C4-2B (cell line): ENCODE results near the gene DNAJB8.
A peak's percentile ranks its signal among the peaks of the same experiment; 100 is the strongest.

ENCODE experiments used
- H3K27ac ChIP-seq: fragments of 450-650 bp; 2 replicates; pipeline ENCODE4 v1.5.1; 2017
- ZFX ChIP-seq: fragments of 450-650 bp; IDR thresholded peaks from 2 replicates; pipeline ENCODE4 v1.6.1; 2017
- TF ChIP-seq, protein P1 (sequence below): fragments of 450-650 bp; conservative IDR thresholded peaks from 2 replicates; pipeline ENCODE4 v1.5.1; 2017; ENCODE audit warnings: mild to moderate bottlenecking

DNAJB8 gene

DNA sequence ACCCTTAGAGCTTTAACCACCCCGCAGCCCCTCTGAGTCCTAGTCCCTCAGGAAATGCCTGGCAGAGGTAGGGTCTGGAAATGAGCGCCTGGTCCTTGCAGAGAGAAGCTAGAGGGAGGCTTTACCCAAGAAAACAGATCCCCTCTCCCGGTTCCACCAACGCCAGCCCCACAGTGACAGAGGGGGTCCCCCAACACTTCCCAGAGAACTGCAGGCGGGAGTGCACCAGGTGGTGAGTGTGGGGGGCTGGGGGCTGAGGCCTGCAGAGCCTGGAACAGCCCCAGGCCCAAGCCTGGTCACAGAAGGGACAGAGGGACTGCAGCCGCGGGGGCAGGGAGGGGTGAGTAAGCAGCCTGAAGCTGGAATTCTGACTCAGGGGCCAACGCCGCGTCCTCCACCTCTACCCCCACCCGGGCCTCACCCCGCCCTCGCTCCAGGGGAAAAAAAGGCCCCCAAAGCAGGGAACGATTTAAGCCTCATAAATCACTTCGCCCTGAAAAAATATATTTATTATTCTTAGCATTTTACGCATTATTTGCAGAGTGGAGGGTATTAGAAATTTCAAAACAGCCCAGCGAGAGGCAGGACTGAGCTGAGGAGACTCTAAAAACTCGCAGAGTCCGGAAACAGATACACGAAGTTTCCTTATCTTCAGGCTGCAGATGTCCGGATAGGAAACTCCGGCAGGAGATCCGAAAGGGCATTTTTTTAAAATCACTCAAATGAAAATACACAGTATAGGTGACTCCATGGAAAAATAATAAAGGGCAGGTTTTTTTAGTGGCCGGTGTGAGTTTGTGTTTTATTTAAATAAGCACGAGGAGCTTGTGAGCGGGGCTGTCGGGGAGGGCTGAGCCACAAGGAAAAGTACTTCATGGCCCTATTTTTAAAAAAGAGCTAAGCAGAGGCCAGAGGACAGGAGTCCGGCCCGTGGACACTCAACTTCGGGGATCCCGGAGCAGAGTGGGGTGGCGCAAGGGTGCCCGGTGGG, 16.3 kb upstream of the DNAJB8 start:
- TF ChIP-seq ZFX = no peak
- TF ChIP-seq, protein P1, sequence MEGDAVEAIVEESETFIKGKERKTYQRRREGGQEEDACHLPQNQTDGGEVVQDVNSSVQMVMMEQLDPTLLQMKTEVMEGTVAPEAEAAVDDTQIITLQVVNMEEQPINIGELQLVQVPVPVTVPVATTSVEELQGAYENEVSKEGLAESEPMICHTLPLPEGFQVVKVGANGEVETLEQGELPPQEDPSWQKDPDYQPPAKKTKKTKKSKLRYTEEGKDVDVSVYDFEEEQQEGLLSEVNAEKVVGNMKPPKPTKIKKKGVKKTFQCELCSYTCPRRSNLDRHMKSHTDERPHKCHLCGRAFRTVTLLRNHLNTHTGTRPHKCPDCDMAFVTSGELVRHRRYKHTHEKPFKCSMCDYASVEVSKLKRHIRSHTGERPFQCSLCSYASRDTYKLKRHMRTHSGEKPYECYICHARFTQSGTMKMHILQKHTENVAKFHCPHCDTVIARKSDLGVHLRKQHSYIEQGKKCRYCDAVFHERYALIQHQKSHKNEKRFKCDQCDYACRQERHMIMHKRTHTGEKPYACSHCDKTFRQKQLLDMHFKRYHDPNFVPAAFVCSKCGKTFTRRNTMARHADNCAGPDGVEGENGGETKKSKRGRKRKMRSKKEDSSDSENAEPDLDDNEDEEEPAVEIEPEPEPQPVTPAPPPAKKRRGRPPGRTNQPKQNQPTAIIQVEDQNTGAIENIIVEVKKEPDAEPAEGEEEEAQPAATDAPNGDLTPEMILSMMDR = no peak
- peak overlapping the region; percentile 1; the same call in 1 of the 2 replicates for H3K27ac ChIP-seq

DNA sequence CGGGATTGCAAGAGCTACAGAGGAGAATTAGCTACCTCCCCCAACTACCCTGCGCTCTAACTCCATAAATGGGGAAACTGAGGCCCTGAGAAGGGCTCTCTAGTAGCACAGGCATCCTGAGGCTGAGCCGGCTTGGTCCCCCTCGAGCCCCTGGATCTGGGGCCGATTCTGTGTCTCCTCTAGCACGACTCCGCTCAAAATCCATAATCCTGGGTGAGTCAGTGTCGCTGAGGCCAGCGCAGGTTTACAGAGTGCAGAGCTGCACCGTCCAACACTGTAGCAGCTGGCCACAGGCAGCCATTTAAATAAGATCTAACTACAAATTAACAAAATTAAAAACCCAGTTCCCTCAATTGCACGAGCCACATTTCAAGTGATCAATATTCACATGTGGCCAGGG, 15.5 kb upstream of the DNAJB8 start:
- no peak for TF ChIP-seq ZFX
- TF ChIP-seq, protein P1 = no peak
- 0 out of 2 replicates have a peak overlapping the region, but pooled peaks have one; percentile 1 for H3K27ac ChIP-seq

DNA sequence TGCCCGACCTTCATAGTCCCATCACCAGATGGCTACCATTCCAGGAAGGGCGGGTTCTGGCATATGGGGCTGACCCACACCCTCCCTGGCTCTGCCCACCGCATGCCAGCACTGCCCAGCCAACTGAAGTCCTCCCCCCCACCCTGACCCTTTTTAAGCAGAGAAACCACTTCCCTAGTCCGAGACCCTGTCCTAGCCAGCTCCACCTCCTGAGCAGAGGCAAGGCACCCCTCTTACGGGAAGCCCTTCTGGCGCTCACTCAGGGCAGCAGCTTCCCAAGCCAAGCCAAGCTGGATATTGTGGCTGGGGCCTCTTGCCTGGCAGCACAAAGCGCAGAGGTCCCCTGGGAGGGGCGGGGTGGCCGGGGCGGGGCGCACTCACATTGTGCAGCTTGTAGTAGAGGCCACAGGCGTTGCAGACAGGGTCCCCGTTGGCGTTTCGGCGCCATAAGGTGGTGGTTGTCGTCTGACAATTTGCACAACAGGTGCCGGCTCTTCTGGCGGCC, 14.8 kb upstream of the DNAJB8 start:
- TF ChIP-seq, protein P1 = no peak
- no peak for TF ChIP-seq ZFX
- no peak overlapping the region for H3K27ac ChIP-seq

DNA sequence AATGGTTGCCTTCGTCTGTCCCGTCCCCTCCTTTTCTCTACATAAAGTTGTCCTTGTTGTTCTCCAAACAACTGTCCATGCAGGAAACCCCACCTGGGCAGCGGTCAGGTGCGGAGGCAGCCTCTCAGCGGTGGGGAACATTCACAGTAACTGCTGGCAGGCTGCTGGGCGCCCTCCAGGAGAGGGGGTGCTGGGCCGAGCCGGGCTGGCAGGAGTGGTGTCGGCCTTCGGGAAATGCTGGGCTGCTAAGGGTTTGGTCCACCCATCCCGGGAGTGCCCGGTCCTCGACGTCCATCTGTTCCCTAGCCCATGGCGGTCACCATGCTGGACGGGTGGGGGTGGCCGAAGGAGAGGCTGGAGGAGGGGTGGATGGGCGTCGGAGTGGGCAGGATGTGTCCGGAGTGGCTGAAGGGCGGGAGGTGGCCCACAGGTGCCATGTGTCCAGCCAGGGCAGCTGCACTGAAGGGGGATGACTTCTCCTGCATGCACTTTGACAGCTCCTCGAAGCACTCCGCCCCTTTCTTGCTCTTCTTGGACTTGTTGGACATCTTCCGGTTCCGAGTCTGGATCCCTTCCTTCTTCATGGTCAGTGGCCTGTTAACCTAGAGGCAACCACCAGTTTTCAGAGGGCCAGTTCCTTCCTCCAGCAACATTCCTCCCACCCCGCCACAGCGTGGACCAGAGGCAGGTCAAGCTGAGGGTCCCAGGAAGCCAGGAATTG, 14.2 kb upstream of the DNAJB8 start:
- no peak for TF ChIP-seq ZFX
- TF ChIP-seq, protein P1 = no peak

DNA sequence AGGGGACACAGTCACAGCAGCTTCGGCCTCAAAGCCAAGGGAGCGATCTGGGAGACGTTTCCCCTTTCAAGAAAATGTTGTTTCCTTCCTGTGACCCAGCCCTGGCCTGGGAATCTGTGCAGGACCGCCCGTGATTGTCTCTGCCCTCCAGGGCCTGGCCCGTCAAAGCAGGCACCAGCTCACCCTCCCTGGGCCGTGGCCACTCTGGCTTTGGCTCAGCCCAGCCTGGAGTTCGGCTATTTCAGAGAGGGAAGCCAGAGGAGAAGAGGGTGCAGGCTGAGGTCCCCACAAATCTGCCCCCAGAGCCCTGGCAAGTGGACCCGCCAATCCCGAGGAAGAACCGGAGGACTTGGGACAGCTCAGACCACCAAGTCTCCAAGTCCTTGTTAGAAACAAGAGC, 13.6 kb upstream of the DNAJB8 start:
- TF ChIP-seq, protein P1 = no peak
- no peak for TF ChIP-seq ZFX
- no peak overlapping the region for H3K27ac ChIP-seq

More for the DNA sequence above, 14.2 kb upstream of the DNAJB8 start:
- H3K27ac ChIP-seq = no peak overlapping the region

DNA sequence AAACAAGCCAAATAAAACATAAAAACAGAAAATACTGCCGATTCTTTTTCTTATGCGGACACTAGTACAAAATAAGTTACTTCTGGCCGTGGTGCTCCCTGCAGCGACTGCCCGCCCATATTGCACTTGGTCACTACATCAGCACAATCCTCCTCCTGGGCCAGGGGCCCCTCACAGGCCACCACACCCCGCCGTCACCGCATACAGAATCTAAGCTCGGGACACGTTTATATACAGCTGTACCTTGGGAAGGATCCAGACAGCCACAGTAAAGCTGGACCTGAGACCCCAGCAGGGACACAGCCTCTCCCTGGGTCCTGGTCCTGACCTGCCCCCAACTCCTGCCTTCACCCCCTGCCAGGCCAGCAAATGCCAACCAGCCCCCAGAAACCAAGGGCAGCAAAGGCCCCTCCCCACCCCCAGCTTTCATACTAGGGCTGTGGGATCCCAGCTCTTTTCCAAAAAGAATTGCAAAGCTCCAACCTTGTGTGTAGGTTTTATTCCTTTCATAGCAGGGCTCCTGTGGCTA, 12.9 kb upstream of the DNAJB8 start:
- TF ChIP-seq, protein P1 = no peak
- TF ChIP-seq ZFX = no peak
- no peak overlapping the region for H3K27ac ChIP-seq
